Measurements from ENCODE around the gene ZNF454. TPM values are rescaled to one million over a fixed set of nuclear protein-coding genes. Genes with fewer than 3 reads are reported as not detected.

ZNF454 gene
- total RNA-seq, 2 donors from 2014 or later: 1.4 TPM

DNA sequence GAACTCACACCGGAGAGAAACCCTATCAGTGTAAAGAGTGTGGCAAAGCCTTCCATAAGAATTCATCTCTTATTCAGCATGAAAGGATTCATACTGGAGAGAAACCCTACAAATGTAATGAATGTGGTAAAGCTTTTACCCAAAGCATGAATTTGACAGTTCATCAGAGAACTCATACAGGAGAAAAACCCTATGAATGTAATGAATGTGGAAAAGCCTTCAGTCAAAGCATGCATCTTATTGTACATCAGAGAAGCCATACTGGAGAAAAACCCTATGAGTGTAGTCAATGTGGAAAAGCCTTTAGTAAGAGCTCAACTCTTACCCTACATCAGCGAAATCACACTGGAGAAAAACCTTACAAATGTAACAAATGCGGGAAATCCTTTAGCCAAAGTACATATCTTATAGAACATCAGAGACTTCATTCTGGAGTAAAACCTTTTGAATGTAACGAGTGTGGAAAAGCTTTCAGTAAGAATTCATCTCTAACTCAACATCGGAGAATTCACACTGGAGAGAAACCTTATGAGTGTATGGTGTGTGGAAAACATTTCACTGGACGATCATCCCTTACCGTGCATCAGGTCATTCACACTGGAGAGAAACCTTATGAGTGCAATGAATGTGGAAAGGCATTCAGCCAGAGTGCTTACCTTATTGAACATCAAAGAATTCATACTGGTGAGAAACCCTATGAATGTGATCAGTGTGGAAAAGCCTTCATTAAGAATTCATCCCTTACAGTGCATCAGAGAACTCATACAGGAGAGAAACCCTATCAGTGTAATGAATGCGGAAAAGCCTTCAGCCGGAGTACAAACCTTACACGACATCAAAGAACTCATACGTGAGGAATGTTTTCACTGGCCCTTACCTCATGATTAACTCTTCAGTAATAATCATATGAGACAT lies 8.9 kb upstream of the ZNF454 start:
- TF ChIP-seq CTCF (IDR thresholded peaks at IDR 0.05): no peak
- Histone ChIP-seq H3K9ac (ENCODE audit: low read depth in 2 of 2, low read length in 2 of 2) (no peak overlapping the region), H3K36me3 (no peaks in the 10 kb centered on the region), H3K4me3 (no peak overlapping the region), H3K27me3 (no peaks in the 10 kb centered on the region), H3K4me1 (no peaks in the 10 kb centered on the region), H3K27ac (no peak overlapping the region), H3K9me3 (peaks cover 17% of the 10 kb centered on the region)
- DNase-seq: no peak
- intact Hi-C loops (cut with DNase I): no loop called here

- H3K36me3 ChIP-seq: no peaks in the 10 kb centered on the region
- no peaks in the 10 kb centered on the region for H3K27me3 ChIP-seq
- H3K4me1 ChIP-seq: no peaks in the 10 kb centered on the region
- DNase-seq: no peak
- intact Hi-C loops (cut with DNase I): no loop called here
- H3K27ac ChIP-seq: peak overlapping the region; percentile 37
- H3K9me3 ChIP-seq: peaks cover 3% of the 10 kb centered on the region
- TF ChIP-seq CTCF (IDR thresholded peaks at IDR 0.05): no peak
- H3K9ac ChIP-seq (ENCODE audit: low read depth in 2 of 2, low read length in 2 of 2): peak overlapping the region in 1 of 2 donors; percentile 35
- H3K4me3 ChIP-seq: peak overlapping the region; percentile 41
These were observed 363 bp downstream of the ZNF454 start for GRCh38 chr5:178941361-178941760.

GRCh38 chr5:178965465-178966055 lies 24.6 kb downstream of the ZNF454 start:
- no peak overlapping the region for H3K4me3 ChIP-seq
- DNase-seq: no peak
- TF ChIP-seq CTCF (IDR thresholded peaks at IDR 0.05): no peak
- H3K9ac ChIP-seq (ENCODE audit: low read depth in 2 of 2, low read length in 2 of 2): no peak overlapping the region
- H3K27ac ChIP-seq: no peak overlapping the region
- no peaks in the 10 kb centered on the region for H3K4me1 ChIP-seq
- H3K9me3 ChIP-seq: peaks cover 11% of the 10 kb centered on the region
- no peaks in the 10 kb centered on the region for H3K36me3 ChIP-seq
- no peaks in the 10 kb centered on the region for H3K27me3 ChIP-seq
- intact Hi-C loops (cut with DNase I): no loop called here

GRCh38 chr5:178981381-178981780 lies 40.4 kb downstream of the ZNF454 start:
- intact Hi-C loops (cut with DNase I): no loop called here
- TF ChIP-seq CTCF (IDR thresholded peaks at IDR 0.05): no peak
- no peaks in the 10 kb centered on the region for H3K36me3 ChIP-seq
- H3K9ac ChIP-seq (ENCODE audit: low read depth in 2 of 2, low read length in 2 of 2): no peak overlapping the region
- no peaks in the 10 kb centered on the region for H3K9me3 ChIP-seq
- no peaks in the 10 kb centered on the region for H3K4me1 ChIP-seq
- no peak overlapping the region for H3K27ac ChIP-seq
- no peaks in the 10 kb centered on the region for H3K27me3 ChIP-seq
- H3K4me3 ChIP-seq: no peak overlapping the region
- no peak for DNase-seq

- H3K27me3 ChIP-seq: no peaks in the 10 kb centered on the region
- no peaks in the 10 kb centered on the region for H3K36me3 ChIP-seq
- H3K4me3 ChIP-seq: no peak overlapping the region
- DNase-seq: no peak
- H3K4me1 ChIP-seq: no peaks in the 10 kb centered on the region
- intact Hi-C loops (cut with DNase I): no loop called here
- no peaks in the 10 kb centered on the region for H3K9me3 ChIP-seq
- TF ChIP-seq CTCF (IDR thresholded peaks at IDR 0.05): no peak
- H3K27ac ChIP-seq: no peak overlapping the region
- H3K9ac ChIP-seq (ENCODE audit: low read depth in 2 of 2, low read length in 2 of 2): no peak overlapping the region
These were observed 41.9 kb downstream of the ZNF454 start for GRCh38 chr5:178982941-178983340.

Measured in colonic mucosa (tissue), 4 donors.